Measurements from ENCODE around the gene ABCC2.
"Not testable (repeated sequence)": the region's sequence is repeated elsewhere in the genome, so short reads cannot be mapped to it uniquely, and the experiment has no call there.

Gene ABCC2

GRCh38 chr10:99808270-99808669 is 25.8 kb downstream of the ABCC2 start:
- no peak overlapping the region for H3K4me3 ChIP-seq (ENCODE audit: low read length)
- TF ChIP-seq ZNF274 (IDR thresholded peaks at IDR 0.05; ENCODE audit: low read depth, low read length), result no peak

- H3K4me3 ChIP-seq (ENCODE audit: low read length), result no peak overlapping the region
- TF ChIP-seq ZNF274 (IDR thresholded peaks at IDR 0.05; ENCODE audit: low read depth, low read length), result no peak
These were observed 27.0 kb downstream of the ABCC2 start for GRCh38 chr10:99809481-99809880.

GRCh38 chr10:99809931-99810615 is 27.6 kb downstream of the ABCC2 start:
- TF ChIP-seq ZNF274 (IDR thresholded peaks at IDR 0.05; ENCODE audit: low read depth, low read length), result no peak
- no peak overlapping the region for H3K4me3 ChIP-seq (ENCODE audit: low read length)

GRCh38 chr10:99812177-99812576 is 29.7 kb downstream of the ABCC2 start:
- no peak overlapping the region for H3K4me3 ChIP-seq (ENCODE audit: low read length)
- no peak for TF ChIP-seq ZNF274 (IDR thresholded peaks at IDR 0.05; ENCODE audit: low read depth, low read length)

GRCh38 chr10:99814143-99814542 is 31.7 kb downstream of the ABCC2 start:
- no peak overlapping the region for H3K4me3 ChIP-seq (ENCODE audit: low read length)
- no peak for TF ChIP-seq ZNF274 (IDR thresholded peaks at IDR 0.05; ENCODE audit: low read depth, low read length)

GRCh38 chr10:99815621-99816020 is 33.2 kb downstream of the ABCC2 start:
- no peak overlapping the region for H3K4me3 ChIP-seq (ENCODE audit: low read length)
- no peak for TF ChIP-seq ZNF274 (IDR thresholded peaks at IDR 0.05; ENCODE audit: low read depth, low read length)

GRCh38 chr10:99827936-99828335 is 45.5 kb downstream of the ABCC2 start:
- TF ChIP-seq ZNF274 (IDR thresholded peaks at IDR 0.05; ENCODE audit: low read depth, low read length), result no peak
- no peak overlapping the region for H3K4me3 ChIP-seq (ENCODE audit: low read length)

GRCh38 chr10:99828464-99828863 is 46.0 kb downstream of the ABCC2 start:
- TF ChIP-seq ZNF274 (IDR thresholded peaks at IDR 0.05; ENCODE audit: low read depth, low read length), result no peak
- no peak overlapping the region for H3K4me3 ChIP-seq (ENCODE audit: low read length)

GRCh38 chr10:99832439-99832838 is 50.0 kb downstream of the ABCC2 start:
- H3K4me3 ChIP-seq (ENCODE audit: low read length), result no peak overlapping the region
- no peak for TF ChIP-seq ZNF274 (IDR thresholded peaks at IDR 0.05; ENCODE audit: low read depth, low read length)

- no peak for TF ChIP-seq ZNF274 (IDR thresholded peaks at IDR 0.05; ENCODE audit: low read depth, low read length)
- H3K4me3 ChIP-seq (ENCODE audit: low read length), result no peak overlapping the region
These were observed 52.0 kb downstream of the ABCC2 start for GRCh38 chr10:99834410-99834809.

GRCh38 chr10:99835947-99836346 is 53.5 kb downstream of the ABCC2 start:
- TF ChIP-seq ZNF274 (IDR thresholded peaks at IDR 0.05; ENCODE audit: low read depth, low read length), result no peak
- H3K4me3 ChIP-seq (ENCODE audit: low read length), result no peak overlapping the region

- no peak overlapping the region for H3K4me3 ChIP-seq (ENCODE audit: low read length)
- no peak for TF ChIP-seq ZNF274 (IDR thresholded peaks at IDR 0.05; ENCODE audit: low read depth, low read length)
These were observed 54.3 kb downstream of the ABCC2 start for GRCh38 chr10:99836711-99837110.

GRCh38 chr10:99840859-99841258 is 58.4 kb downstream of the ABCC2 start:
- H3K4me3 ChIP-seq (ENCODE audit: low read length), result not testable (repeated sequence)

GRCh38 chr10:99841746-99842145 is 59.3 kb downstream of the ABCC2 start:
- H3K4me3 ChIP-seq (ENCODE audit: low read length), result no peak overlapping the region
- TF ChIP-seq ZNF274 (IDR thresholded peaks at IDR 0.05; ENCODE audit: low read depth, low read length), result no peak

GRCh38 chr10:99843310-99843709 is 60.9 kb downstream of the ABCC2 start:
- TF ChIP-seq ZNF274 (IDR thresholded peaks at IDR 0.05; ENCODE audit: low read depth, low read length), result no peak
- H3K4me3 ChIP-seq (ENCODE audit: low read length), result no peak overlapping the region

- no peak for TF ChIP-seq ZNF274 (IDR thresholded peaks at IDR 0.05; ENCODE audit: low read depth, low read length)
These were observed 62.1 kb downstream of the ABCC2 start for GRCh38 chr10:99844433-99844955.

More at GRCh38 chr10:99844433-99844955, 62.1 kb downstream of the ABCC2 start:
- H3K4me3 ChIP-seq (ENCODE audit: low read length), result no peak overlapping the region
